22Rv1 (cell line): ENCODE results near the gene SNX8.

Experiments used
- H3K27ac ChIP-seq: fragments of 450-650 bp; 2 replicates; pipeline ENCODE4 v1.5.1; 2017
- CTCF ChIP-seq: fragments of 450-650 bp; IDR thresholded peaks from 2 replicates; pipeline ENCODE4 v1.5.1; 2017; ENCODE audit warnings: mild to moderate bottlenecking
- ZFX ChIP-seq: fragments of 450-650 bp; IDR thresholded peaks from 2 replicates; pipeline ENCODE4 v1.6.1; 2017; ENCODE audit warnings: antibody characterized with exemption, borderline replicate concordance

Gene SNX8

GRCh38 chr7:2287745-2288144, 26.5 kb downstream of the SNX8 start:
- no peak overlapping the region for H3K27ac ChIP-seq
- TF ChIP-seq CTCF (no peak), ZFX (no peak)

GRCh38 chr7:2283074-2283473, 31.2 kb downstream of the SNX8 start:
- H3K27ac ChIP-seq = no peak overlapping the region
- TF ChIP-seq CTCF (no peak), ZFX (no peak)

GRCh38 chr7:2282185-2282751, 32.0 kb downstream of the SNX8 start:
- no peak overlapping the region for H3K27ac ChIP-seq

GRCh38 chr7:2281541-2281940, 32.7 kb downstream of the SNX8 start:
- no peak for TF ChIP-seq ZFX
- no peak for TF ChIP-seq CTCF
- no peak overlapping the region for H3K27ac ChIP-seq

More at GRCh38 chr7:2282185-2282751, 32.0 kb downstream of the SNX8 start:
- TF ChIP-seq CTCF (no peak), ZFX (no peak)

GRCh38 chr7:2280424-2280823, 33.8 kb downstream of the SNX8 start:
- no peak overlapping the region for H3K27ac ChIP-seq
- TF ChIP-seq ZFX (no peak), CTCF (no peak)

GRCh38 chr7:2279896-2280295, 34.3 kb downstream of the SNX8 start:
- TF ChIP-seq ZFX (no peak), CTCF (no peak)
- H3K27ac ChIP-seq = no peak overlapping the region

GRCh38 chr7:2278026-2278425, 36.2 kb downstream of the SNX8 start:
- no peak for TF ChIP-seq ZFX
- no peak for TF ChIP-seq CTCF
- H3K27ac ChIP-seq = no peak overlapping the region
